ENCODE data around the gene CREB5.
"Not testable (repeated sequence)": the region's sequence is repeated elsewhere in the genome, so short reads cannot be mapped to it uniquely, and the experiment has no call there.

Gene CREB5

DNA sequence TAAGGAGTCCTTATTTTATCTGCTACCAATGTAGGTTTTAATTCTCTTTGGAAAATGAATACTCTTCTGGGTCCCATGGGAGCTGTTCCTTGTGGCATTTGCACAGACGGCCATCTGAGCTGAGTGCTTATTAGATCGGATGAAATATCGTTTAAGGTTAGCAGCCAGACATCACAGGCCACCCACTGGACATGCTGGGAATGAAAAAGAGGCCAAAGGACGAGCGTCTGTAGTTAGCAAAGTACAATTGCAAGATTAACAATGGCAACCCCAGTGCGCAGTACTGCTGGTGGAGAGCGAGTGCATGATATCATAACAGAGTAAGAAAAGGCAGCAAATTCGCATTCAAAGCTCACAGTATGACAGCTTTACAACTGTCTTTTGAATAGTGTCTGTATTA is 28.3 kb upstream of the CREB5 start:
- Histone ChIP-seq H3K4me1 (ENCODE audit: control insufficient read depth, insufficient read depth, low read length) (no peaks in the 10 kb centered on the region), H3K36me3 (ENCODE audit: control insufficient read depth in 2 of 2, insufficient read depth in 2 of 2, low read length in 2 of 2) (no peaks in the 10 kb centered on the region), H3K9ac (ENCODE audit: low read length in 2 of 2) (no peak overlapping the region), H3K27me3 (ENCODE audit: control insufficient read depth in 1 of 2, insufficient read depth in 2 of 2, low read length in 2 of 2) (no peaks in the 10 kb centered on the region), H3K4me3 (ENCODE audit: low read length in 2 of 2) (no peak overlapping the region), H3K9me3 (ENCODE audit: control insufficient read depth in 2 of 2, low read length in 2 of 2) (no peaks in the 10 kb centered on the region), H3K27ac (ENCODE audit: low read length) (no peak overlapping the region)

DNA sequence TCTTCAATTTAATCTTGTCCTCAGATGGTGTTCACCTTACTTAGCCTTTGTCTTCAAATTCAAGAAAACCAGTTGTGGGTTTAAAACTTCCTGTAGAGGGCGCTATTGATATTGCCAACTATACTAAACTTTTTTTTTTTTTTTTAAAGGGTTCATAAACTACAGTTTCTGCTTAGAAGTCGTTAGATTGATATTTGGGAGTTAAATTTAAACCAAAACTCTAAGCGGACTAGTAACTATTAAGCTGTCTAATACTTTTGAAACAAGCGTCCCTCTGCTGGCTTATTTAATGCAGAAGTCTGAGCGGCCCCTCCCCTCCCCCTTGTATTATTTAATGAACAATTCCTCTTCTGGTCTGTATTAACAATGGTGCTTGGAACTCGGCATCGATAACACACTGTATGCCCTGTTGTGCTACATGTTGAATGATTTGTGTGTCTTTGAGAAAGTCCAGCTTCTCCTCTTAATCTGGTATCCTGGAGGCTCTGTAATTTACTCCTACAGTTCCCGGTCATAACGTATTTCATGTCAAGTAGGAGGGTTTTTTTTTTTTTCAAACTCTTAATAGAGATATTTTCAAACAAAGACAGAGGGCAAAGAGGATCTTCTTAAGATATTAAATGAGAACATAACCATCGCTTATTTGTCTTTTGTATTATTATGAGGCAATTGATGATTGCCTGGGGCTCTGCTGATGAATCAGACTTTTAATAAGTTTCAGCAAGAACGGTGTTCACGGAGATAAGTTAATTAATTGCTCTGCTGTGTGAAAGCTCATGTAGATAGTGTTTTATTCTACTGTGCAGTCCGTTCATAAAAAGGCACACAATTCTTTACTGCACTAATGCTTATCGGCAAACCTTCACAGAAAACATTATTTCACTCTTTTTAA is 22.6 kb upstream of the CREB5 start:
- Histone ChIP-seq H3K4me3 (ENCODE audit: low read length in 2 of 2) (peak overlapping the region; percentile 34 to 68), H3K9ac (ENCODE audit: low read length in 2 of 2) (peak overlapping the region in 1 of 2 donors; percentile 43), H3K27me3 (ENCODE audit: control insufficient read depth in 1 of 2, insufficient read depth in 2 of 2, low read length in 2 of 2) (no peaks in the 10 kb centered on the region), H3K36me3 (ENCODE audit: control insufficient read depth in 2 of 2, insufficient read depth in 2 of 2, low read length in 2 of 2) (no peaks in the 10 kb centered on the region), H3K27ac (ENCODE audit: low read length) (no peak overlapping the region), H3K9me3 (ENCODE audit: control insufficient read depth in 2 of 2, low read length in 2 of 2) (no peaks in the 10 kb centered on the region), H3K4me1 (ENCODE audit: control insufficient read depth, insufficient read depth, low read length) (peaks cover 6% of the 10 kb centered on the region)

DNA sequence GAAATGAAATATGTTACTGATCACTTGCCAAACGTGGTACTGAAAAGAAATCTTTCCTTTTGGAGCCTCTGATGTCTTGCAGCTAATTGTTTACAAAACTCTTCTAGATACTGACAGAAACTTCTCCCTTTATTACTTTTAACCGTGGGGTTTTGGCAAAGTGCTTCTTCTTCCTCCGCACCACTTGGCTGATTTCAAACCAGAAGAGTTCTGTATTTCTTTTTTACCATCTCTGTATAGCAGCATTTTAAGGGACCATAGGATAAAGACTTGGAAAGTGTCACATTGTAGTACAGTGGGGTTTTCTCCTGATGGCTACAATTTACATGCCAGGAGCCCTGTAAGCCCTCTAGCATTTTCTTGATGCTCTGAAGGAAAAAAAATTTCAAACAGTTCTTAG is 21.9 kb upstream of the CREB5 start:
- Histone ChIP-seq H3K9me3 (ENCODE audit: control insufficient read depth in 2 of 2, low read length in 2 of 2) (no peaks in the 10 kb centered on the region), H3K9ac (ENCODE audit: low read length in 2 of 2) (no peak overlapping the region), H3K27me3 (ENCODE audit: control insufficient read depth in 1 of 2, insufficient read depth in 2 of 2, low read length in 2 of 2) (no peaks in the 10 kb centered on the region), H3K27ac (ENCODE audit: low read length) (no peak overlapping the region), H3K36me3 (ENCODE audit: control insufficient read depth in 2 of 2, insufficient read depth in 2 of 2, low read length in 2 of 2) (no peaks in the 10 kb centered on the region), H3K4me3 (ENCODE audit: low read length in 2 of 2) (no peak overlapping the region), H3K4me1 (ENCODE audit: control insufficient read depth, insufficient read depth, low read length) (peaks cover 6% of the 10 kb centered on the region)

DNA sequence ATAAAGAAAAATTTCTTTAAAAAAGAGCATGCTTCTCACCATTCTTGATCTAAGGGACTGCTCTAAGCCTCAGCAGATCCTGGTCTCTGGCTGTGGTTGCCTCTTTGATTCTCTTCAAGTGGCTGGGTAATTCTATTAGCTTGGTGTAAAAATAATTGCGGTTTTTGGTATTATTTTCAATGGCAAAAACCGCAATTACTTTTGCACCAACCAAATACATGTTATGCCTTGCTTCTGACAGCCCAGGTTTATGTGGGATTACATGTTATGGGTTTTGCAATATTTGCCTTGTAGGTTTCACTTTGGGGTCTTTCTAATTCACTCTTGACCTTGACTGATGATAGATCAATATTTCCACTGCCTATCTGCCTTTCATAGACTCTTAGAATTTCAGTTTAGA is 20.0 kb upstream of the CREB5 start:
- Histone ChIP-seq H3K4me3 (ENCODE audit: low read length in 2 of 2) (no peak overlapping the region), H3K27ac (ENCODE audit: low read length) (no peak overlapping the region), H3K9ac (ENCODE audit: low read length in 2 of 2) (no peak overlapping the region), H3K9me3 (ENCODE audit: control insufficient read depth in 2 of 2, low read length in 2 of 2) (no peaks in the 10 kb centered on the region), H3K36me3 (ENCODE audit: control insufficient read depth in 2 of 2, insufficient read depth in 2 of 2, low read length in 2 of 2) (no peaks in the 10 kb centered on the region), H3K4me1 (ENCODE audit: control insufficient read depth, insufficient read depth, low read length) (peaks cover 6% of the 10 kb centered on the region), H3K27me3 (ENCODE audit: control insufficient read depth in 1 of 2, insufficient read depth in 2 of 2, low read length in 2 of 2) (no peaks in the 10 kb centered on the region)

DNA sequence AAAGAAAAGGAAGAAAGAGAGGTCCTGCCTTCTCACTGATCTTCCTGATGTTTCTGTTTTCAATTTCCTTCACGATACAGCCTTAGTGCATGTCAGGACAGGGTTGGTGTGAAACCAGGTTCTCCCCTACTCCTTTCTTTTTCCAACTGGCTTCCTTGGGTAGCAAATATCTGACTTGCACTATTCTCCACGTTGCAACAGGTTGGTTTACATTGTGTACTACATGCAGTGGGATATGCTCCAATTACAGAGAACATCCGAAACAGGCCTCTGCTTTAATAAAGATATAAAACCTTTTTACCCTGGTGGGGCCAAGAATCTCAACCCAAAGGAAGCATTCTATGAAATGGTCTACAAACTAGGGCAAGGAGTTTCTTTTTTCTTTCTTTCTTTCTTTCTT is 16.9 kb upstream of the CREB5 start:
- H3K4me3 ChIP-seq (ENCODE audit: low read length in 2 of 2), result no peak overlapping the region
- H3K9me3 ChIP-seq (ENCODE audit: control insufficient read depth in 2 of 2, low read length in 2 of 2), result no peaks in the 10 kb centered on the region
- H3K36me3 ChIP-seq (ENCODE audit: control insufficient read depth in 2 of 2, insufficient read depth in 2 of 2, low read length in 2 of 2), result no peaks in the 10 kb centered on the region
- H3K9ac ChIP-seq (ENCODE audit: low read length in 2 of 2), result no peak overlapping the region
- no peaks in the 10 kb centered on the region for H3K27me3 ChIP-seq (ENCODE audit: control insufficient read depth in 1 of 2, insufficient read depth in 2 of 2, low read length in 2 of 2)
- H3K27ac ChIP-seq (ENCODE audit: low read length), result no peak overlapping the region
- H3K4me1 ChIP-seq (ENCODE audit: control insufficient read depth, insufficient read depth, low read length), result no peaks in the 10 kb centered on the region

DNA sequence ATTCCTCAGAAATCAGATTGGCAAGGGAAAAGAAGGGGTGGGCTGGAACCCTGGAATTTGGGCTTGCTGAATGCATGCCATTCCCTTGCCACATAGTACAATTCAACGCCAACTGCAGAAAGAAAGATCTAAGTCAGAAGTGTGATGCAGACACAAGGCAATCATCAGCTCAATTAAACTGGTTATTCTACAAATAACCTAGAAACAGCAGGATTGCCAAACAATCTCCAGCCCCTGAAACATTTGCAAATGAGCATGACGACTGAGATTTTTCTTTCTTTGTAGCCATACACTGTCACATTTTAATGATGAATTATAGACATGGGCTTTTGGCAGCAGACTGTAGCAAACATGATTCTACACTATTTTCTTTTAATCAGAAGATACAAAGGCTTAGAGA is 16.5 kb upstream of the CREB5 start:
- no peaks in the 10 kb centered on the region for H3K9me3 ChIP-seq (ENCODE audit: control insufficient read depth in 2 of 2, low read length in 2 of 2)
- H3K36me3 ChIP-seq (ENCODE audit: control insufficient read depth in 2 of 2, insufficient read depth in 2 of 2, low read length in 2 of 2), result no peaks in the 10 kb centered on the region
- no peak overlapping the region for H3K9ac ChIP-seq (ENCODE audit: low read length in 2 of 2)
- no peaks in the 10 kb centered on the region for H3K4me1 ChIP-seq (ENCODE audit: control insufficient read depth, insufficient read depth, low read length)
- H3K4me3 ChIP-seq (ENCODE audit: low read length in 2 of 2), result no peak overlapping the region
- H3K27me3 ChIP-seq (ENCODE audit: control insufficient read depth in 1 of 2, insufficient read depth in 2 of 2, low read length in 2 of 2), result no peaks in the 10 kb centered on the region
- no peak overlapping the region for H3K27ac ChIP-seq (ENCODE audit: low read length)

DNA sequence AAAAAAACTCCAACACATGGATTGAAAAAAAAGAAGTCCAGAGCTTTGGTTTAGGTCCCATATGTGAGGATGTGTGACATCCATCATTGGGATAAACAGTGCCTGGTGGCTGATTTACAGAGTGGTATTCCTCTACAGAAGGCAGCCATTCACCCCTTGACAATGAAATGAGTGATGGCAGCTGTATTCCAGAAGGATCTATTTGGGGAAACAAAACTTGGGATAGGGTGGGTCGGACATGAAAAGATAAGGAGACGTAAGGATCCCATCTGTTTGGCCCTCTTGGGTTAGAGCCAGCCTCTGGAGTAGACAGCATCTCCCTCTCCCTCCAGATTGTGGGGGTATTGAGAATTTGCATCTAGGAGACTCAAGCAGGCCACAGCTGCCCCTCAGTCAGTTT is 15.2 kb upstream of the CREB5 start:
- Histone ChIP-seq H3K4me1 (ENCODE audit: control insufficient read depth, insufficient read depth, low read length) (no peaks in the 10 kb centered on the region), H3K27me3 (ENCODE audit: control insufficient read depth in 1 of 2, insufficient read depth in 2 of 2, low read length in 2 of 2) (no peaks in the 10 kb centered on the region), H3K36me3 (ENCODE audit: control insufficient read depth in 2 of 2, insufficient read depth in 2 of 2, low read length in 2 of 2) (no peaks in the 10 kb centered on the region), H3K4me3 (ENCODE audit: low read length in 2 of 2) (no peak overlapping the region), H3K9me3 (ENCODE audit: control insufficient read depth in 2 of 2, low read length in 2 of 2) (no peaks in the 10 kb centered on the region), H3K27ac (ENCODE audit: low read length) (no peak overlapping the region), H3K9ac (ENCODE audit: low read length in 2 of 2) (no peak overlapping the region)

DNA sequence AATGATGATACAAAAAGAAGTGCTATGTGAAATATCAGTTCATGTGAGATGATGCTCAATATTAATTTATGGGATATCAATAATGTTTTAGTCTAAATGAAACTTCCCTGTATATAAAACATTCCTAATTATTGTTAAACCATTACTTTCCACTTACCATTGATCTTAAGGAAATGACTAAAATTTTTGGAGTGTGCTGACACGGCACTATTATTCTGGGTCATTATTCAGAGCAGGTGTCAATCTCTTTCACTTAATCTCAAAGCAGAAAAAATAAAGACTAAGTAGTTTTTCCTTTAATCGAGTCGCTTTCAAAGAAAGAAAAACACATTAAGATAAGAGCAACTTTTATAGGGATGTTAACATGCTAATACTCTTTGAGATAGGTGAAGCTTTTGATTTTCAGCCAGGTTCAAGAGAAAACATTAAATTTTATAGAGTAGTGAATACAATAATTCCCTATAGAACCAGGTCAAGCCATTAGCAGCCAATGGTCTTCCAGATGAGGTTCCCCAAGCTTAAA is 11.4 kb upstream of the CREB5 start:
- Histone ChIP-seq H3K9me3 (ENCODE audit: control insufficient read depth in 2 of 2, low read length in 2 of 2) (no peaks in the 10 kb centered on the region), H3K27me3 (ENCODE audit: control insufficient read depth in 1 of 2, insufficient read depth in 2 of 2, low read length in 2 of 2) (no peaks in the 10 kb centered on the region), H3K36me3 (ENCODE audit: control insufficient read depth in 2 of 2, insufficient read depth in 2 of 2, low read length in 2 of 2) (no peaks in the 10 kb centered on the region), H3K27ac (ENCODE audit: low read length) (no peak overlapping the region), H3K4me3 (ENCODE audit: low read length in 2 of 2) (no peak overlapping the region), H3K4me1 (ENCODE audit: control insufficient read depth, insufficient read depth, low read length) (no peaks in the 10 kb centered on the region), H3K9ac (ENCODE audit: low read length in 2 of 2) (no peak overlapping the region)

DNA sequence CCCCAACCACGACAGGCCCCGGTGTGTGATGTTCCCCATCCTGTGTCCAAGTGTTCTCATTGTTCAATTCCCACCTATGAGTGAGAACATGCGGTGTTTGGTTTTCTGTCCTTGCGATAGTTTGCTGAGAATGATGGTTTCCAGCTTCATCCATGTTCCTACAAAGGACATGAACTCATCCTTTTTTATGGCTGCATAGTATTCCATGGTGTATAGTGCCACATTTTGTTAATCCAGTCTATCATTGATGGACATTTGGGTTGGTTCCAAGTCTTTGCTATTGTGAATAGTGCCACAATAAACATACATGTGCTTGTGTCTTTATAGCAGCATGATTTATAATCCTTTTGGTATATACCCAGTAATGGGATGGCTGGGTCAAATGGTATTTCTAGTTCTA is 10.8 kb upstream of the CREB5 start:
- not testable (repeated sequence) for H3K4me1 ChIP-seq (ENCODE audit: control insufficient read depth, insufficient read depth, low read length); H3K4me3 ChIP-seq (ENCODE audit: low read length in 2 of 2); H3K36me3 ChIP-seq (ENCODE audit: control insufficient read depth in 2 of 2, insufficient read depth in 2 of 2, low read length in 2 of 2); H3K9ac ChIP-seq (ENCODE audit: low read length in 2 of 2); H3K9me3 ChIP-seq (ENCODE audit: control insufficient read depth in 2 of 2, low read length in 2 of 2); H3K27ac ChIP-seq (ENCODE audit: low read length); H3K27me3 ChIP-seq (ENCODE audit: control insufficient read depth in 1 of 2, insufficient read depth in 2 of 2, low read length in 2 of 2)

DNA sequence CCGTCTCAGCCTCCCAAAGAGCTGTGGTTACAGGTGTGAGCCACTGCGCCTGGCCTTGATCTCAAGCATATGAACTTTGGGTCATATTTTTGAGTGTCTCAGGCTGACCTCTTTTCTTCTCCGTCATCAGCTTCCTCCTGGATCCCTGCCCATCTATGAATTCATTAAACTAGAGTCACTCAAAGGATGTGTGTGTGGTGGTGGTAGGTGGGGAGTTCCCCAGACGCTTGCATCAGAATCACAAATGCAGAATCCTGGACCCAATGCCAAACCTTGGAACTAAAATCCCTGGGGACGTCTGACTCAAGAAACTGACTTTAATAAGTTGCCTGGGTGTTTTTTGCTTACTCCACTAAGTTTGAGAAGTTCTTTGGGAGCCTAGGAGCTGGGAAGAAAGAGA is 6.7 kb upstream of the CREB5 start:
- no peak overlapping the region for H3K27ac ChIP-seq (ENCODE audit: low read length)
- no peak overlapping the region for H3K4me3 ChIP-seq (ENCODE audit: low read length in 2 of 2)
- H3K9me3 ChIP-seq (ENCODE audit: control insufficient read depth in 2 of 2, low read length in 2 of 2), result no peaks in the 10 kb centered on the region
- peaks cover 17% of the 10 kb centered on the region for H3K4me1 ChIP-seq (ENCODE audit: control insufficient read depth, insufficient read depth, low read length)
- H3K36me3 ChIP-seq (ENCODE audit: control insufficient read depth in 2 of 2, insufficient read depth in 2 of 2, low read length in 2 of 2), result no peaks in the 10 kb centered on the region
- H3K27me3 ChIP-seq (ENCODE audit: control insufficient read depth in 1 of 2, insufficient read depth in 2 of 2, low read length in 2 of 2), result no peaks in the 10 kb centered on the region
- H3K9ac ChIP-seq (ENCODE audit: low read length in 2 of 2), result no peak overlapping the region

DNA sequence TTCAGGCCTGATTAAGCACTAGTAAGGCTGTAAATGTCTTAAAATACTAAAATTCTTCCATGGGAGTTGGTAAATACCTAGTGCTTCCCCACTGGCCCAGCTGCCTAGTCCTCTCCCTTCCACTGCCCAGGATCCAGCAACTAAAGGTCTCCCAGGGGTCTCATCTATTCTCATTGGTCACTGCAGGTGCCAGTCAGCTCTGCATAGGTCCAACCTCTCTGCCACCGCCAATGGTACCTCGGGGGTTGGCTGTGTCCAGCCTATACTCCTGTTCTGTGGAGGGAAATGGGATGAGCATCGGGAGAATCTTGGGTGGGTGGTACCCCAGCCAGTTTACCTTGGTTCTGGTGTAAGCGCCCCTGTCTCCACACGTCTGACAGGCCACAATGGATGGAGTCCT is 6.1 kb upstream of the CREB5 start:
- no peak overlapping the region for H3K9ac ChIP-seq (ENCODE audit: low read length in 2 of 2)
- H3K4me3 ChIP-seq (ENCODE audit: low read length in 2 of 2), result no peak overlapping the region
- no peaks in the 10 kb centered on the region for H3K27me3 ChIP-seq (ENCODE audit: control insufficient read depth in 1 of 2, insufficient read depth in 2 of 2, low read length in 2 of 2)
- peaks cover 17% of the 10 kb centered on the region for H3K4me1 ChIP-seq (ENCODE audit: control insufficient read depth, insufficient read depth, low read length)
- no peaks in the 10 kb centered on the region for H3K9me3 ChIP-seq (ENCODE audit: control insufficient read depth in 2 of 2, low read length in 2 of 2)
- H3K27ac ChIP-seq (ENCODE audit: low read length), result no peak overlapping the region
- H3K36me3 ChIP-seq (ENCODE audit: control insufficient read depth in 2 of 2, insufficient read depth in 2 of 2, low read length in 2 of 2), result no peaks in the 10 kb centered on the region

Measured in stomach smooth muscle (tissue), 2 donors.